IMR-90 (cell line): ENCODE results near the gene CBX8.

Experiments
- CEBPB ChIP-seq: IDR thresholded peaks from 2 replicates; pipeline ENCODE4 v1.6.1; 2012; ENCODE audit warnings: low read depth, low read length, improper control_type of control experiment
- FOS ChIP-seq: fragments of 150-350 bp; IDR thresholded peaks from 2 replicates; pipeline ENCODE4 v1.6.1; 2016; ENCODE audit warnings: low read depth, low read length
- POLR2A ChIP-seq: IDR thresholded peaks from 2 replicates; pipeline ENCODE4 v1.6.1; 2012; ENCODE audit warnings: mild to moderate bottlenecking, low read depth, low read length
- RCOR1 ChIP-seq: IDR thresholded peaks from 2 replicates; pipeline ENCODE4 v1.6.1; 2012; ENCODE audit warnings: mild to moderate bottlenecking, low read length, improper control_type of control experiment; ENCODE audit not compliant: insufficient replicate concordance
- TF ChIP-seq, protein P1 (sequence below): conservative IDR thresholded peaks from 2 replicates; pipeline ENCODE4 v1.5.1; 2012; ENCODE audit warnings: mild to moderate bottlenecking, low read depth, low read length, improper control_type of control experiment

DNA sequence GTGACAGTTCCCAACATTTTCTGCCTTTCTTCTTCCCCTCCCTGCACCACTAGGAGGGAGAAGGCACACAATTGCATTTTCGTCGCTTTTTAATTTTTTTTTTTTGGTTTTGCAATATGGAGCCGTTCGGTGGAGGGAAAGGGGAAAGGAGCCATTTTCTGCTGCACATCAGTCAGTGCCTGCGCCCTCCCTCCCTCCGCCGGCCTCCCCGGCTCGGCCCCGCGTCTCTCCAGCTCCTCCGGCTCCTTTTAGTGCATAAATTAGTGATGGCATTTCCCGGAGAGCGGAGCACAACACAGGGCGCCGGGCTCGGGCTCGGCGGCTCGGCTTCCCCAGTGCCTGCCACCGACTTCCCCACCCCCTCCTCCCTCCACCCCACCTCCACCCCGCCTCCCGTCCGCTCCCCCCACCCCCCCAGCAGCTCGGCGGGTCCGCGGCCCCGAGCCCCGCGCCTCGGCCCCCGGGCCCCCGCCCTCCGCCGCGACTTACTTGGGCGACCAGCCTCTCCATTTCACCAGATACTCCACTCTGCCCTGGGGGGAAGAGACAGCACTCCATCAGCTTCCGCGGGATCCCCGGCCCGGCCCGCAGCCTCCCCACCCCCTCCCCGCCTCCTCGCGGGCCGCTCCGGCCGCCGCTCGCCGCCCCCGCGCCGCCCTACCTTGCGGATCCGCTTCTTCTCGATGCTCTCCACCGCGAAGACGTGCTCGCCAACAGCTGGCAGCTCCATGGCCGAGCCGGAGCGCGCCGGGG is 41.8 kb upstream of the CBX8 start:
- TF ChIP-seq POLR2A: no peak; the same call in 1 of the 2 replicates
- TF ChIP-seq, protein P1, sequence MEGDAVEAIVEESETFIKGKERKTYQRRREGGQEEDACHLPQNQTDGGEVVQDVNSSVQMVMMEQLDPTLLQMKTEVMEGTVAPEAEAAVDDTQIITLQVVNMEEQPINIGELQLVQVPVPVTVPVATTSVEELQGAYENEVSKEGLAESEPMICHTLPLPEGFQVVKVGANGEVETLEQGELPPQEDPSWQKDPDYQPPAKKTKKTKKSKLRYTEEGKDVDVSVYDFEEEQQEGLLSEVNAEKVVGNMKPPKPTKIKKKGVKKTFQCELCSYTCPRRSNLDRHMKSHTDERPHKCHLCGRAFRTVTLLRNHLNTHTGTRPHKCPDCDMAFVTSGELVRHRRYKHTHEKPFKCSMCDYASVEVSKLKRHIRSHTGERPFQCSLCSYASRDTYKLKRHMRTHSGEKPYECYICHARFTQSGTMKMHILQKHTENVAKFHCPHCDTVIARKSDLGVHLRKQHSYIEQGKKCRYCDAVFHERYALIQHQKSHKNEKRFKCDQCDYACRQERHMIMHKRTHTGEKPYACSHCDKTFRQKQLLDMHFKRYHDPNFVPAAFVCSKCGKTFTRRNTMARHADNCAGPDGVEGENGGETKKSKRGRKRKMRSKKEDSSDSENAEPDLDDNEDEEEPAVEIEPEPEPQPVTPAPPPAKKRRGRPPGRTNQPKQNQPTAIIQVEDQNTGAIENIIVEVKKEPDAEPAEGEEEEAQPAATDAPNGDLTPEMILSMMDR: 0 out of 2 replicates have a peak, but pooled peaks have one; percentile 6
- TF ChIP-seq CEBPB: peak; percentile 59; the same call in 1 of the 2 replicates
- no peak for TF ChIP-seq RCOR1
- TF ChIP-seq FOS: no peak
